K562 (cell line): ENCODE data around the gene CPA3. TPM values are rescaled to one million over a fixed set of nuclear protein-coding genes. Genes with fewer than 3 reads are reported as not detected.

Experiments
- BACH1 ChIP-seq: fragments of 200-800 bp; sonication (Bioruptor generic); IDR thresholded peaks from 2 replicates; pipeline ENCODE4 v1.6.1; 2016; ENCODE audit warnings: missing genetic modification characterization, missing compliant biosample characterization
- CBFA2T2 ChIP-seq: fragments of 450-650 bp; conservative IDR thresholded peaks from 2 replicates; pipeline ENCODE4 v1.6.1; 2017; ENCODE audit warnings: mild to moderate bottlenecking
- DPF2 ChIP-seq: fragments of 450-650 bp; IDR thresholded peaks from 2 replicates; pipeline ENCODE4 v1.6.1; 2016
- E2F8 ChIP-seq: fragments of 450-650 bp; IDR thresholded peaks from 2 replicates; pipeline ENCODE4 v1.7.1; 2018; ENCODE audit warnings: mild to moderate bottlenecking, low read depth; ENCODE audit not compliant: partially characterized antibody
- JUN ChIP-seq, 2 experiments: sonication (generic) in 1 of 2; formaldehyde crosslinking in 1 of 2; IDR thresholded peaks; 2 replicates each; pipeline versions ENCODE4 v1.6.1 to v1.8.0; 2012 to 2022; ENCODE audit warnings: borderline replicate concordance in 2 of 2, mild to moderate bottlenecking in 2 of 2, improper control_type of control experiment in 1 of 2, low read depth in 1 of 2, low read length in 1 of 2, missing genetic modification reagents in 1 of 2
- MBD2 ChIP-seq: sonication (generic); IDR thresholded peaks from 2 replicates; pipeline ENCODE4 v1.6.1; 2016; ENCODE audit warnings: low read depth, borderline replicate concordance
- NCOA6 ChIP-seq: fragments of 450-650 bp; IDR thresholded peaks from 2 replicates; pipeline ENCODE4 v1.6.1; 2017; ENCODE audit warnings: mild to moderate bottlenecking
- NR2C1 ChIP-seq, 2 experiments: fragments of 450-650 bp; IDR thresholded peaks; 2 replicates each; pipeline ENCODE4 v1.6.1; 2017; ENCODE audit warnings: mild to moderate bottlenecking in 2 of 2, antibody characterized with exemption in 1 of 2, inconsistent platforms in 1 of 2, missing compliant biosample characterization in 1 of 2, missing genetic modification characterization in 1 of 2
- NRF1 ChIP-seq, 2 experiments: fragments of 450-650 bp; IDR thresholded peaks in 1 of 2; conservative IDR thresholded peaks in 1 of 2; 2 replicates each; pipeline ENCODE4 v1.6.1; 2014; ENCODE audit warnings: mild to moderate bottlenecking in 2 of 2
- POLR2A ChIP-seq: fragments of 450-650 bp; conservative IDR thresholded peaks from 2 replicates; pipeline ENCODE4 v1.6.1; 2016
- POLR2AphosphoS5 ChIP-seq: IDR thresholded peaks from 2 replicates; pipeline ENCODE4 v1.6.1; 2011; ENCODE audit warnings: mild to moderate bottlenecking, low read depth, low read length, moderate library complexity; ENCODE audit not compliant: control insufficient read depth, insufficient read depth
- PTRF ChIP-seq: fragments of 450-650 bp; IDR thresholded peaks from 2 replicates; pipeline ENCODE4 v1.6.1; 2016; ENCODE audit warnings: mild to moderate bottlenecking, missing genetic modification characterization, missing compliant biosample characterization
- RBM39 ChIP-seq: fragments of 200-400 bp; formaldehyde crosslinking; optimal IDR thresholded peaks from 2 replicates; pipeline ENCODE3; 2018; ENCODE audit warnings: low read depth, low read length
- RHOXF2B ChIP-seq: fragments of 250-450 bp; sonication (Bioruptor Pico); conservative IDR thresholded peaks from 2 replicates; pipeline ENCODE4 v1.5.1; 2021
- SMARCA4 ChIP-seq: fragments of 450-650 bp; IDR thresholded peaks from 2 replicates; pipeline ENCODE4 v1.6.1; 2016
- SRSF3 ChIP-seq: fragments of 200-400 bp; formaldehyde crosslinking; IDR thresholded peaks from 2 replicates; pipeline ENCODE4 v1.6.1; 2016; ENCODE audit warnings: mild to moderate bottlenecking, low read length, moderate library complexity; ENCODE audit not compliant: insufficient read depth
- TCF15 ChIP-seq: fragments of 250-450 bp; sonication (Bioruptor Pico); IDR thresholded peaks from 2 replicates; pipeline ENCODE4 v1.8.0; 2022; ENCODE audit warnings: moderate library complexity, mild to moderate bottlenecking, inconsistent platforms
- ZBTB43 ChIP-seq: sonication (generic); formaldehyde crosslinking; IDR thresholded peaks from 2 replicates; pipeline ENCODE4 v1.8.0; 2023; ENCODE audit warnings: mild to moderate bottlenecking, missing genetic modification reagents
- ZEB2 ChIP-seq: fragments of 450-650 bp; IDR thresholded peaks from 2 replicates; pipeline ENCODE4 v1.6.1; 2016
- polyA plus RNA-seq, 8 experiments: library from polyadenylated mRNA; depleted of rRNA in 4 of 8; stranded (reverse) in 5 of 8; unstranded in 3 of 8; fragments of >200 nt; fragmentation: Nextera tagmentation in 2 of 8; fragmentation: Illumina TruSeq in 1 of 8; extraction: Ambion mirVana in 2 of 8; extraction: Trizol in 1 of 8; gene quantifications; 2 replicates each; pipeline versions ENCODE4 v1.2.1 to v1.2.3, GENCODE V29; 2011 to 2014; ENCODE audit warnings: inconsistent platforms in 1 of 8, missing spikeins in 1 of 8
- total RNA-seq, 7 experiments: library from RNA; depleted of rRNA in 6 of 7; stranded (reverse); fragments of >200 nt in 6 of 7; fragmentation: Illumina TruSeq in 2 of 7; extraction: Trizol in 2 of 7; gene quantifications; 2 replicates each; pipeline versions ENCODE4 v1.2.1 to v1.2.3, GENCODE V29; 2011 to 2021; ENCODE audit warnings: low replicate concordance in 1 of 7

The CPA3 gene
- total and polyA plus RNA-seq, 9 of the 15 experiments (the other 6 are each of a cell fraction or from before 2014, with no cell fraction given): not detected

GRCh38 chr3:148943506-148944205 lies 78.6 kb downstream of the CPA3 start (continued):
- TF ChIP-seq TCF15 (CRISPR knock-in tag) (no peak), SRSF3 (no peak), SMARCA4 (peak; percentile 54; the same call in 1 of the 2 replicates), MBD2 (no peak), JUN (IDR thresholded peaks at IDR 0.05; ENCODE audit: borderline replicate concordance, low read depth, low read length) (peak; percentile 84), JUN (CRISPR knock-in tag; IDR thresholded peaks at IDR 0.05; ENCODE audit: borderline replicate concordance) (no peak), NRF1 (conservative IDR thresholded peaks at IDR 0.05 in 1 of 2, IDR thresholded peaks at IDR 0.05 in 1 of 2) (no peak), NCOA6 (no peak), BACH1 (tag) (peak; percentile 70; the same call in 1 of the 2 replicates), NR2C1 (IDR thresholded peaks at IDR 0.05) (no peak), NR2C1 (tag; IDR thresholded peaks at IDR 0.05) (0 out of 2 replicates have a peak, but pooled peaks have one; percentile 8), ZBTB43 (CRISPR knock-in tag) (no peak), DPF2 (peak; percentile 33; the same call in 1 of the 2 replicates), ZEB2 (no peak), RBM39 (no peak), RHOXF2B (CRISPR knock-in tag) (no peak), POLR2AphosphoS5 (no peak), PTRF (tag) (no peak), POLR2A (no peak), CBFA2T2 (no peak), E2F8 (no peak)
